Mucosa of stomach (tissue), 1 donor: ENCODE data around the gene ZNF207.
"Not testable (repeated sequence)": the region's sequence is repeated elsewhere in the genome, so short reads cannot be mapped to it uniquely, and the experiment has no call there.

ENCODE experiments used
- H3K27me3 ChIP-seq: one replicate; pipeline ENCODE4 v1.7.0; 2013; ENCODE audit warnings: mild to moderate bottlenecking, low read length; ENCODE audit not compliant: control insufficient read depth, insufficient read depth
- H3K36me3 ChIP-seq: one replicate; pipeline ENCODE4 v1.7.0; 2013; ENCODE audit warnings: low read length; ENCODE audit not compliant: control insufficient read depth, insufficient read depth
- H3K4me1 ChIP-seq: one replicate; pipeline ENCODE4 v1.7.0; 2013; ENCODE audit warnings: mild to moderate bottlenecking, low read length; ENCODE audit not compliant: control insufficient read depth, insufficient read depth
- H3K4me3 ChIP-seq: one replicate; pipeline ENCODE4 v1.7.0; 2013; ENCODE audit warnings: low read length
- H3K9ac ChIP-seq: one replicate; pipeline ENCODE4 v1.7.0; 2013; ENCODE audit warnings: mild to moderate bottlenecking, low read length, moderate library complexity
- H3K9me3 ChIP-seq: one replicate; pipeline ENCODE4 v1.7.0; 2013; ENCODE audit warnings: mild to moderate bottlenecking, low read length, moderate library complexity; ENCODE audit not compliant: control insufficient read depth
- donor health status: Pancreatic carcinoma.

Gene ZNF207

DNA sequence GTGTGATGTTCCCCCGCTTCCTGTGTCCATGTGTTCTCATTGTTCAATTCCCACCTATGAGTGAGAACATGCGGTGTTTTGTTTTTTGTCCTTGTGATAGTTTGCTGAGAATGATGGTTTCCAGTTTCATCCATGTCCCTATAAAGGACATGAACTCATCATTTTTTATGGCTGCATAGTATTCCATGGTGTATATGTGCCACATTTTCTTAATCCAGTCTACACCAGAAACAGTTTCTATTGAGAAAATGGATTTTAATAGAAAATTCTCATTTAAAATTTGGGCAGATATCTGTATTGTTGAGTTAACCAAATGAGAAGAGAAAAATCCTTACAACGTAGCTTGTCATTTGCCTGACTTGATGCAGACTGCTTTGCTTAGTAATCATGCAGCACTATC lies 60.1 kb downstream of the ZNF207 start:
- H3K9me3 ChIP-seq, H3K4me1 ChIP-seq, H3K4me3 ChIP-seq, H3K27me3 ChIP-seq, H3K9ac ChIP-seq, H3K36me3 ChIP-seq: not testable (repeated sequence)

DNA sequence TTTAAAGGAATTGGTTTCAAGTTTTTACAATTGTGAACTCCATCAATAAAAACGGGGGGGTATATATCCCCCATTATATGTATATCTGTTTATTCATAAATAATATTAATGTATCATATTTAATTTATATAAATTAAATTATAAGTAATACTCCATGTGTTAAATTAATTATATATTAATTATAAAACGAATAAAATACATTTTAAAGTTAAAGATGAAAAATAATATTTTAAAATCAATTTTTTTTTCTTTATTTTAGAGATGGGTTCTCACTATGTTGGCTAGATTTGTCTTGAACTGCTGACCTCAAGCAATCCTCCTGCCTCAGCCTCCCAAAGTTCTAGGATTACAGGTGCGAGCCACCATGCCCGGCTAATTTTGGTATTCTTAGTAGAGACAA lies 76.9 kb downstream of the ZNF207 start:
- Histone ChIP-seq H3K36me3 (no peaks in the 10 kb centered on the region), H3K27me3 (no peaks in the 10 kb centered on the region), H3K9me3 (no peaks in the 10 kb centered on the region), H3K9ac (no peak overlapping the region), H3K4me3 (no peak overlapping the region), H3K4me1 (no peaks in the 10 kb centered on the region)

DNA sequence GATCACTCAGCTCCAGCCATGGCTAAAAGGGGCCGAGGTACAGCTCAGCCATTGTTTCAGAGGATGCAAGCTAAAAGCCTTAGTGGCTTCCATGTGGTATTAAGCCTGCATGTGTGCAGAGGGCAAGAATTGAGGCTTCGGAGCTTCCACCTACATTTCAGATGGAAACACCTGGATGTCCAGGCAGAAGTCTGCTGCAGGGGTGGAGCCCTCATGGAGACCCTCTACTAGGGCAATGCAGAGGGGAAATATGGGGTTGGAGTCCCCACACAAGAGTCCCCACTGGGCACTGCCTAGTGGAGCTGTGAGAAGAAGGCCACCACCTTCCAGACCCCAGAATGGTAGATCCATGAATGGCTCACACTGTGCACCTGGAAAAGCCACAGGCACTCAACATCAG lies 79.6 kb downstream of the ZNF207 start:
- Histone ChIP-seq H3K4me1 (no peaks in the 10 kb centered on the region), H3K9ac (no peak overlapping the region), H3K4me3 (no peak overlapping the region), H3K9me3 (no peaks in the 10 kb centered on the region), H3K36me3 (no peaks in the 10 kb centered on the region), H3K27me3 (no peaks in the 10 kb centered on the region)
